ENCODE results near the gene RIN2. TPM values are rescaled to one million over a fixed set of nuclear protein-coding genes. Genes with fewer than 3 reads are reported as not detected.

Gene RIN2, protein sequence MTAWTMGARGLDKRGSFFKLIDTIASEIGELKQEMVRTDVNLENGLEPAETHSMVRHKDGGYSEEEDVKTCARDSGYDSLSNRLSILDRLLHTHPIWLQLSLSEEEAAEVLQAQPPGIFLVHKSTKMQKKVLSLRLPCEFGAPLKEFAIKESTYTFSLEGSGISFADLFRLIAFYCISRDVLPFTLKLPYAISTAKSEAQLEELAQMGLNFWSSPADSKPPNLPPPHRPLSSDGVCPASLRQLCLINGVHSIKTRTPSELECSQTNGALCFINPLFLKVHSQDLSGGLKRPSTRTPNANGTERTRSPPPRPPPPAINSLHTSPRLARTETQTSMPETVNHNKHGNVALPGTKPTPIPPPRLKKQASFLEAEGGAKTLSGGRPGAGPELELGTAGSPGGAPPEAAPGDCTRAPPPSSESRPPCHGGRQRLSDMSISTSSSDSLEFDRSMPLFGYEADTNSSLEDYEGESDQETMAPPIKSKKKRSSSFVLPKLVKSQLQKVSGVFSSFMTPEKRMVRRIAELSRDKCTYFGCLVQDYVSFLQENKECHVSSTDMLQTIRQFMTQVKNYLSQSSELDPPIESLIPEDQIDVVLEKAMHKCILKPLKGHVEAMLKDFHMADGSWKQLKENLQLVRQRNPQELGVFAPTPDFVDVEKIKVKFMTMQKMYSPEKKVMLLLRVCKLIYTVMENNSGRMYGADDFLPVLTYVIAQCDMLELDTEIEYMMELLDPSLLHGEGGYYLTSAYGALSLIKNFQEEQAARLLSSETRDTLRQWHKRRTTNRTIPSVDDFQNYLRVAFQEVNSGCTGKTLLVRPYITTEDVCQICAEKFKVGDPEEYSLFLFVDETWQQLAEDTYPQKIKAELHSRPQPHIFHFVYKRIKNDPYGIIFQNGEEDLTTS
- total RNA-seq (under 1 TPM; 0.17 to 0.33 TPM), total RNA-seq (0 to 3.2 (median 0.24) reads per million in 172 experiments)
- 2.1 TPM for polyA plus RNA-seq (2013, experiment 1 of 2)
- 2.4 TPM for polyA plus RNA-seq (2013, experiment 2 of 2)

DNA sequence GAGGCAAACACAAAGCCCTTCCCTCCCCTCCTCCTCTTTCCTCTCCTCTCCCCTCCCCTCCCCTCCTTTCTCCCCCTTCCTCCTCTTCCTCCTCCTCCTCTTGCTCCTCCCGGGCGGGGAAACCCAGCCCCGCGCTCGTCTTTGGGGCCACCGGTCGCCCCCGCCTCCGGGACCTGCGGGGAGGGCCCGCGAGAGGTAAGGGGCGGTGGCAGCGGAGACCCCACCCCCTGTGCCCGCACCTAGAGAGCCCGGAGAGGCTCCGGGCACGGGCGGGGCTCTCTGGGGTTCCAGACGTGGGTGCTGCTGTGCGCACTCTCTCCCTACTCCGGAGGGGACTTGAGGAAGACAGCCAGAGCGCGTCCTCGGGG lies at the start of gene RIN2:
RIN2 (plus strand) TSS at position 126 of the 368 bp plus-strand sequence. CDS start 131,344 bp downstream, outside the sequence.
- no peaks in the 10 kb centered on the region for H3K4me1 Mint-ChIP-seq (ENCODE audit: low read depth)
- ATAC-seq (ENCODE audit: poor library complexity) (no peak), DNase-seq (no peak)
- TF ChIP-seq, protein P1, sequence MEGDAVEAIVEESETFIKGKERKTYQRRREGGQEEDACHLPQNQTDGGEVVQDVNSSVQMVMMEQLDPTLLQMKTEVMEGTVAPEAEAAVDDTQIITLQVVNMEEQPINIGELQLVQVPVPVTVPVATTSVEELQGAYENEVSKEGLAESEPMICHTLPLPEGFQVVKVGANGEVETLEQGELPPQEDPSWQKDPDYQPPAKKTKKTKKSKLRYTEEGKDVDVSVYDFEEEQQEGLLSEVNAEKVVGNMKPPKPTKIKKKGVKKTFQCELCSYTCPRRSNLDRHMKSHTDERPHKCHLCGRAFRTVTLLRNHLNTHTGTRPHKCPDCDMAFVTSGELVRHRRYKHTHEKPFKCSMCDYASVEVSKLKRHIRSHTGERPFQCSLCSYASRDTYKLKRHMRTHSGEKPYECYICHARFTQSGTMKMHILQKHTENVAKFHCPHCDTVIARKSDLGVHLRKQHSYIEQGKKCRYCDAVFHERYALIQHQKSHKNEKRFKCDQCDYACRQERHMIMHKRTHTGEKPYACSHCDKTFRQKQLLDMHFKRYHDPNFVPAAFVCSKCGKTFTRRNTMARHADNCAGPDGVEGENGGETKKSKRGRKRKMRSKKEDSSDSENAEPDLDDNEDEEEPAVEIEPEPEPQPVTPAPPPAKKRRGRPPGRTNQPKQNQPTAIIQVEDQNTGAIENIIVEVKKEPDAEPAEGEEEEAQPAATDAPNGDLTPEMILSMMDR (IDR thresholded peaks at IDR 0.05), result no peak
- intact Hi-C loops (cut with DNase I, micrococcal nuclease), result no loop called here
- POLR2A ChIA-PET, result no interaction called here
- Histone ChIP-seq H3K9me3 (ENCODE audit: control insufficient read depth in 1 of 2, insufficient read depth in 1 of 2, low read length in 2 of 2) (peaks cover 0 to 18% of the 10 kb centered on the region in 2 experiments), H3K4me3 (ENCODE audit: low read length) (peak within 1 kb of the TSS; percentile 37), H3K27me3 (ENCODE audit: control insufficient read depth in 1 of 2, insufficient read depth in 2 of 2, low read length in 2 of 2) (peaks cover 23 to 29% of the 10 kb centered on the region in 2 experiments), H3K27ac (ENCODE audit: low read depth in 1 of 2, low read length in 2 of 2) (no peak within 1 kb of the TSS), H3K4me1 (ENCODE audit: insufficient read depth, low read length) (peaks cover 8% of the 10 kb centered on the region), H3K36me3 (ENCODE audit: insufficient read depth, low read length) (no peaks in the 10 kb centered on the region)
- H3K27ac Mint-ChIP-seq, result no peak within 1 kb of the TSS
- peaks cover 38% of the 10 kb centered on the region for H3K27me3 Mint-ChIP-seq
- CTCF ChIA-PET, result no interaction called here
- no peaks in the 10 kb centered on the region for H3K36me3 Mint-ChIP-seq (ENCODE audit: low read depth)
- H3K4me3 Mint-ChIP-seq, result peak within 1 kb of the TSS; percentile 38
- no peaks in the 10 kb centered on the region for H3K9me3 Mint-ChIP-seq

DNA sequence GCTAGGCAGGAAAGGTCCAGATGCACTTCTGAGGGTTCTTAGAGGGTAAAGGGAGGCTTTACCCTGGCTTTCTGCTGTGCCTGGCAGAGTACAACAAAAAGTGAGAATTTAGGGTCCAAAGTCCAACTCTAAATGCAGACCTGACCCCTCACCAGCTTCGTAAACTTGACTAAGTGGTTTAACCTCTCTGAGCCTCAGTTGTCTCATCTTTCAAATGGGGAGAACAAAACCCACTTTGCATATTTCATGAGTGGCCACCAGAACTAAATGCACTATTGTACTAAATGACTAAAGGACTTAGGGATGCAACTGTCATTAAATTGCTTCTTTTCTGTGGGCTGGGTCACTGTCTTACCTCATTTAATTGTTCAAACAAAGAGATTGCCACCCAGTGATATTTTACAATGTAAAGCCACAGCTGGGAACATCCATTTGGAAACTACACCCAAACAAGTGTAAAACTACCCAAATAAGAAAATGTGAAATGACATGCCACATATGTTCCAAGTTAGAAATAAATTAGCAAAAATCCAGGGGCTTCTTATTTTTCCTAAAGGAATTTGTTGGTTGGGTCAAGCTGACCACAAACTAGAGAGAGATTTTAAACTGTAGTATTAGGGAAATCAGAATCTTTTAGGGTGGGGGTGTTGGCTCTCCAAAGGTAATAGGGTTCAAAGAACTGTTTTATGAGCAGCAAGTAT lies 48.3 kb upstream of the RIN2 start:
- no peaks in the 10 kb centered on the region for H3K4me1 ChIP-seq (ENCODE audit: insufficient read depth, low read length)
- ChIA-PET POLR2A (no interaction called here), CTCF (no interaction called here)
- H3K9me3 ChIP-seq (ENCODE audit: control insufficient read depth in 1 of 2, insufficient read depth in 1 of 2, low read length in 2 of 2), result peaks cover 0 to 8% of the 10 kb centered on the region in 2 experiments
- Mint-ChIP-seq H3K36me3 (ENCODE audit: low read depth) (no peaks in the 10 kb centered on the region), H3K9me3 (no peaks in the 10 kb centered on the region), H3K27ac (no peak overlapping the region), H3K4me1 (ENCODE audit: low read depth) (no peaks in the 10 kb centered on the region), H3K4me3 (no peak overlapping the region), H3K27me3 (peaks cover 4% of the 10 kb centered on the region)
- H3K36me3 ChIP-seq (ENCODE audit: insufficient read depth, low read length), result no peaks in the 10 kb centered on the region
- intact Hi-C loops (cut with DNase I, micrococcal nuclease), result no loop called here
- TF ChIP-seq, protein P1 (IDR thresholded peaks at IDR 0.05), result no peak
- no peak overlapping the region for H3K27ac ChIP-seq (ENCODE audit: low read depth in 1 of 2, low read length in 2 of 2)
- H3K4me3 ChIP-seq (ENCODE audit: low read length), result no peak overlapping the region
- no peak for ATAC-seq (ENCODE audit: poor library complexity)
- no peaks in the 10 kb centered on the region for H3K27me3 ChIP-seq (ENCODE audit: control insufficient read depth in 1 of 2, insufficient read depth in 2 of 2, low read length in 2 of 2)
- no peak for DNase-seq

Data from CD4-positive, alpha-beta T cell (primary cell).